ENCODE results near the gene ABCA8. TPM values are rescaled to one million over a fixed set of nuclear protein-coding genes. Genes with fewer than 3 reads are reported as not detected.

ABCA8 gene
- total RNA-seq, 4 donors from 2014 or later: 30.0 to 68.5 (median 42.8) TPM

DNA sequence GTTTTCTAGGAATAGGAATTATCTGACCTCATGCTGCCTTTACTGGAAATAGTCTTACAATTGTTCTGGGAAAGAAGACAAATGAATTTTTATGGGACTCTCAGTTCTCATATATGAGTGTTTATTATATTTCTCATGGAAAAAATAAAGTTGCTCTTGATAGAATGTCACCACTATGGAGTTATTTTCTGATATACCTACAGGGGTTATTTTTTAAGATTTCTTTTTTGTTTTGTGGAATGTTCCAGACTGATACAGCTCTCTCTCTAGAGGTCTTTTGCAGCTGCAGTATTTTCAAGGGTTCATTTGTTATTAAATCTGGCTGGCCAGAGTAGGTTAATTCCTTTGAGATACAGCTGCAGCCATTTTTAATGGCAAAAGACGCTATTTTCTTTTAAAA, 100.7 kb downstream of the ABCA8 start:
- Histone ChIP-seq H3K4me1 (no peaks in the 10 kb centered on the region), H3K27ac (no peak overlapping the region), H3K27me3 (no peaks in the 10 kb centered on the region), H3K9me3 (no peaks in the 10 kb centered on the region), H3K36me3 (no peaks in the 10 kb centered on the region), H3K4me3 (no peak overlapping the region)
- DNase-seq: no peak
- no peak for TF ChIP-seq POLR2A (IDR thresholded peaks at IDR 0.05)
- TF ChIP-seq, protein P1, sequence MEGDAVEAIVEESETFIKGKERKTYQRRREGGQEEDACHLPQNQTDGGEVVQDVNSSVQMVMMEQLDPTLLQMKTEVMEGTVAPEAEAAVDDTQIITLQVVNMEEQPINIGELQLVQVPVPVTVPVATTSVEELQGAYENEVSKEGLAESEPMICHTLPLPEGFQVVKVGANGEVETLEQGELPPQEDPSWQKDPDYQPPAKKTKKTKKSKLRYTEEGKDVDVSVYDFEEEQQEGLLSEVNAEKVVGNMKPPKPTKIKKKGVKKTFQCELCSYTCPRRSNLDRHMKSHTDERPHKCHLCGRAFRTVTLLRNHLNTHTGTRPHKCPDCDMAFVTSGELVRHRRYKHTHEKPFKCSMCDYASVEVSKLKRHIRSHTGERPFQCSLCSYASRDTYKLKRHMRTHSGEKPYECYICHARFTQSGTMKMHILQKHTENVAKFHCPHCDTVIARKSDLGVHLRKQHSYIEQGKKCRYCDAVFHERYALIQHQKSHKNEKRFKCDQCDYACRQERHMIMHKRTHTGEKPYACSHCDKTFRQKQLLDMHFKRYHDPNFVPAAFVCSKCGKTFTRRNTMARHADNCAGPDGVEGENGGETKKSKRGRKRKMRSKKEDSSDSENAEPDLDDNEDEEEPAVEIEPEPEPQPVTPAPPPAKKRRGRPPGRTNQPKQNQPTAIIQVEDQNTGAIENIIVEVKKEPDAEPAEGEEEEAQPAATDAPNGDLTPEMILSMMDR (IDR thresholded peaks at IDR 0.05): no peak
- intact Hi-C loops (cut with DNase I; ENCODE audit: low total_unique reads): no loop called here

DNA sequence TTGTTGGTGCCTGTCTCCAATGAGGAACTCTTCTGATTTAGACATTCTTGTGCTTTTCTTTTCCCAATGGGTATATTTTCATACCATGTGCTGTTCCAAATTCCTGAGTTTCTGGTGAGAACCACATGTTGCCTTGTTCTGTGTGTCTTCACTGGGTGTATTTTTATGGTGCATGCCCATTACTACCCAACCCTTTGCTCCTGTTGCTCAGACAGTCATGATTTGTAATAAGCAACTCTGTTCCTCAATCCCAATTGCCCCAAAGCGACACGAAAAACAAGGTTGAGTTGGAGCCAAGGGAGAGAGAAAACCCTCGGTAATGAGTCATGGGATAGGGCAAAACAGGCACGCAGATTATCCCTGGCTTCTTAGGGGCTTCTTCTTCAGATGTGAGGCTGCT, 101.8 kb downstream of the ABCA8 start:
- no peaks in the 10 kb centered on the region for H3K36me3 ChIP-seq
- TF ChIP-seq, protein P1 (IDR thresholded peaks at IDR 0.05): no peak
- TF ChIP-seq POLR2A (IDR thresholded peaks at IDR 0.05): no peak
- H3K27me3 ChIP-seq: no peaks in the 10 kb centered on the region
- DNase-seq: no peak
- no peaks in the 10 kb centered on the region for H3K4me1 ChIP-seq
- H3K27ac ChIP-seq: no peak overlapping the region
- H3K9me3 ChIP-seq: no peaks in the 10 kb centered on the region
- intact Hi-C loops (cut with DNase I; ENCODE audit: low total_unique reads): no loop called here
- H3K4me3 ChIP-seq: no peak overlapping the region

DNA sequence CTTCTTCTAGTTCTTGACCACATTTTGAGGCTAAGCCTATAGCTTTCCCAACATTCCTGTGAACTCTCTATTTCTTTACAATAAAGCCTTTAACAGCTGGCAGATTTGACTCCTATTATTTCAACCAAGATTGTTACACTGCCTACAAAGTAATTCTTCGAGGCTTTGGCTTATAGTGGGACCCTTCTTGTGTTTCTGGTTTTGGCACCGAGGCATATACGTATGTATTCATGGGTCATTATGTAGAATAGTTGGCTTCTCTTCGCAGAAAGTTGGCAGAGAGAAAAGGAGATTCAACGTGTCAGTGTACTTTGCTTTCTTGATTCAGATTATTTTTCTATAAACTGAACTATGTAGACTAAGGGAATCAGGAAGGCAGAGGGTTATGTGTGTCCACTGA, 102.2 kb downstream of the ABCA8 start:
- TF ChIP-seq, protein P1 (IDR thresholded peaks at IDR 0.05): no peak
- no peak for TF ChIP-seq POLR2A (IDR thresholded peaks at IDR 0.05)
- Histone ChIP-seq H3K9me3 (no peaks in the 10 kb centered on the region), H3K27me3 (no peaks in the 10 kb centered on the region), H3K4me1 (no peaks in the 10 kb centered on the region), H3K27ac (no peak overlapping the region), H3K36me3 (no peaks in the 10 kb centered on the region), H3K4me3 (no peak overlapping the region)
- intact Hi-C loops (cut with DNase I; ENCODE audit: low total_unique reads): no loop called here
- DNase-seq: no peak

DNA sequence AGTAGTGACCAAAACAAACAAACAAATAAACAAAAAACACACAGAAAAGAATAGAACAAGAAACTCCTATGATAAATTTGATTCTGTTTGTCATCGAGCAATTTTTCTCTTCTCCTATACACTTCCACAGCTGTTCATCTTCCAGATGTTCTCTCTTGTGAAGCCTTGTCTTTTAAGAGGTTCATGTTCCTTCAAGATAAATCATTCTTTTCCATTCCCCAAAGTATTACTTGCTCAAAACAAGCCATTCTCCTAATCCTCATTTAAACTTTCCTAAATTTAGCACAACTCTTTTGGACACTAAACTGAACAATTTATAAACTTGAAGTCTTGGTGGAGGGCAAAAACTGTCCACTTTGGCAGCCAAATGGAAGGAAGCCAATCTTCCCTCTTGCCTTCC, 103.3 kb downstream of the ABCA8 start:
- Histone ChIP-seq H3K27ac (peak overlapping the region in 1 of 2 donors; percentile 29), H3K36me3 (no peaks in the 10 kb centered on the region), H3K9me3 (no peaks in the 10 kb centered on the region), H3K27me3 (no peaks in the 10 kb centered on the region), H3K4me3 (no peak overlapping the region), H3K4me1 (no peaks in the 10 kb centered on the region)
- DNase-seq: no peak
- no peak for TF ChIP-seq POLR2A (IDR thresholded peaks at IDR 0.05)
- TF ChIP-seq, protein P1 (IDR thresholded peaks at IDR 0.05): no peak
- intact Hi-C loops (cut with DNase I; ENCODE audit: low total_unique reads): no loop called here

DNA sequence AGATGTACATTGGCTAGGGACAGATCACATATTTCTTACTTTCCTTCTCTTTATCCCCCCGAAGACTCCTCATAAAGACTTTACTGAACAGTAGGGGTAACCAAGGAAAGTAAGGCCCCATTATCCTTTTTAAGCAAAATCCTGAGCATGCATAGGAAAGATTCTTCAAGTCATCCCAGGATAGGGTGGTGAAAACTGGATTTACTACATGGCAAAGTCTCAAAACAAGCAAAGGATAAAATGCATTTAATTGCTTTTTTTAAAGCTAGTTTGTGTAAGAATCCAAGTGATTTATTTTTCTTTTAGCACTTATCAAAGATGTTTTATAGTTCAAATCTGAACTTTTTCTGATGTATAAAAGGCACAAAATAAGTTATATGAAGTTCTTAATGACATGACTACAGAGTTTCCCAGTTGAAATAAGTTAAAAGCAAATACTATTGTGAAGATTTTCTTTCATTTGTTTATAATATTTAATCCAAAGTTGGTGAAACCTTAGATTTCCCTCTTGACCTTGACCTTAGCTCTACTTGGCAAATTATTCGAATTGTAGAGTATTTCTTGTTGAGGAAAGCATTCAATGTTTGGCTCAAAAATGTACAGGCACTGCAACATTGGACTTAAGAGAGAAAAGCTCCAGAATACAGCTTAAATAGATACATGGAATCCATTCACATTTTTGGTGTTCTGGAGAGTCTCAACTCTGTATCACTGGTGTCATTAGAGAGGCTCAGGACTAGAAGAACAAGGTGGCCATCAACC, 104.3 kb downstream of the ABCA8 start:
- Histone ChIP-seq H3K4me1 (no peaks in the 10 kb centered on the region), H3K4me3 (no peak overlapping the region), H3K36me3 (no peaks in the 10 kb centered on the region), H3K9me3 (no peaks in the 10 kb centered on the region), H3K27ac (peak overlapping the region; percentile 51 to 58), H3K27me3 (no peaks in the 10 kb centered on the region)
- intact Hi-C loops (cut with DNase I; ENCODE audit: low total_unique reads): no loop called here
- TF ChIP-seq, protein P1 (IDR thresholded peaks at IDR 0.05): no peak
- TF ChIP-seq POLR2A (IDR thresholded peaks at IDR 0.05): no peak
- DNase-seq: no peak
